Cardiac fibroblast (primary cell): ENCODE measurements around the gene MED28.
A peak's percentile ranks its signal among the peaks of the same experiment; 100 is the strongest.

ENCODE experiments used
- DNase-seq, 2 donors: peaks; one replicate each; pipeline versions ENCODE4 v3.0.0 to v3.0.0-alpha.2; 2010; ENCODE audit warnings: low read depth in 2 of 2
- H3K4me3 ChIP-seq, 2 donors: replicated peaks in 1 of 2; 1 replicate in 1 of 2; 2 replicates in 1 of 2; pipeline ENCODE4 v1.5.1; 2011; ENCODE audit warnings: low read depth in 2 of 2, low read length in 2 of 2, mild to moderate bottlenecking in 2 of 2, moderate library complexity in 1 of 2
- CTCF ChIP-seq: IDR thresholded peaks from one replicate; pipeline ENCODE4 v1.5.1; 2011; ENCODE audit warnings: low read depth, mild to moderate bottlenecking, low read length, inconsistent platforms

Gene MED28

GRCh38 chr4:17630228-17630627 lies 15.8 kb downstream of the MED28 start:
- no peak for TF ChIP-seq CTCF
- no peak overlapping the region for H3K4me3 ChIP-seq
- DNase-seq, result no peak

GRCh38 chr4:17633600-17633999 lies 19.2 kb downstream of the MED28 start:
- H3K4me3 ChIP-seq, result no peak overlapping the region
- TF ChIP-seq CTCF, result no peak
- DNase-seq, result no peak

GRCh38 chr4:17635056-17635455 lies 20.6 kb downstream of the MED28 start:
- DNase-seq, result no peak
- no peak for TF ChIP-seq CTCF
- no peak overlapping the region for H3K4me3 ChIP-seq

- no peak for DNase-seq
- no peak for TF ChIP-seq CTCF
- no peak overlapping the region for H3K4me3 ChIP-seq
Measured at GRCh38 chr4:17636341-17636695, 21.9 kb downstream of the MED28 start.

- DNase-seq, result peak; percentile 78 to 79
- no peak overlapping the region for H3K4me3 ChIP-seq
- TF ChIP-seq CTCF, result peak; percentile 90
Measured at GRCh38 chr4:17636696-17637622, 22.5 kb downstream of the MED28 start.

GRCh38 chr4:17639136-17639535 lies 24.7 kb downstream of the MED28 start:
- TF ChIP-seq CTCF, result no peak
- no peak overlapping the region for H3K4me3 ChIP-seq
- DNase-seq, result no peak
